B cell (primary cell): ENCODE data around the gene SELENOH. TPM values are rescaled to one million over a fixed set of nuclear protein-coding genes. Genes with fewer than 3 reads are reported as not detected.

ENCODE experiments used
- ATAC-seq: fragments of 200-7000 bp; cut with Tn5 transposase; one replicate; pipeline ENCODE4 v1.10.0; 2021; ENCODE audit warnings: low read depth, mild to moderate bottlenecking, moderate number of reproducible peaks, moderate library complexity
- CTCF ChIA-PET: fragments of 350-600 bp; sonication (Branson Sonifier 250); formaldehyde crosslinking; loops from one replicate; lab custom pipeline; 2021; ENCODE audit warnings: antibody characterized with exemption, inconsistent platforms; lab: Charles Lee
- POLR2A ChIA-PET: fragments of 350-600 bp; sonication (Branson Sonifier 250); formaldehyde crosslinking; loops from one replicate; lab custom pipeline; 2021; ENCODE audit warnings: antibody characterized with exemption; lab: Charles Lee
- DNase-seq: peaks from one replicate; pipeline ENCODE4 v3.0.0; 2013
- H2AFZ ChIP-seq: 2 replicates; pipeline ENCODE4 v1.6.1; 2012; ENCODE audit warnings: mild to moderate bottlenecking, low read depth, low read length; ENCODE audit not compliant: insufficient read depth, poor library complexity, severe bottlenecking
- H3K27ac ChIP-seq, 2 donors: 1 replicate in 1 of 2; 2 replicates in 1 of 2; pipeline ENCODE4 v1.5.1; 2012 to 2013; ENCODE audit warnings: low read length in 2 of 2, mild to moderate bottlenecking in 2 of 2, moderate library complexity in 1 of 2
- H3K27me3 ChIP-seq, 4 experiments: fragments of 200-600 bp in 1 of 4; sonication (generic) in 1 of 4; replicated peaks in 1 of 4; 1 replicate in 2 of 4; 2 replicates in 2 of 4; pipeline versions ENCODE4 v1.6.1 to v1.7.0; 2013 to 2016; ENCODE audit warnings: low read length in 3 of 4, mild to moderate bottlenecking in 2 of 4, mixed read lengths in 1 of 4, moderate library complexity in 1 of 4; ENCODE audit not compliant: insufficient read depth in 4 of 4, control insufficient read depth in 3 of 4; ENCODE audit errors: control extremely low read depth in 1 of 4
- H3K36me3 ChIP-seq, 2 experiments: replicated peaks in 1 of 2; 1 replicate in 1 of 2; 2 replicates in 1 of 2; pipeline versions ENCODE4 v1.6.1 to v1.7.1; 2013; ENCODE audit warnings: low read length in 1 of 2; ENCODE audit not compliant: insufficient read depth in 2 of 2, control insufficient read depth in 1 of 2; ENCODE audit errors: control extremely low read depth in 1 of 2, extremely low read depth in 1 of 2
- H3K4me1 ChIP-seq, 2 donors: fragments of 200-600 bp in 1 of 2; sonication (generic) in 1 of 2; 1 replicate in 1 of 2; 2 replicates in 1 of 2; pipeline versions ENCODE4 v1.5.1 to v1.6.1; 2013 to 2017; ENCODE audit warnings: low read length in 2 of 2; ENCODE audit not compliant: control insufficient read depth in 2 of 2, insufficient read depth in 2 of 2
- H3K4me2 ChIP-seq: replicated peaks from 2 replicates; pipeline ENCODE3; 2012; ENCODE audit warnings: mild to moderate bottlenecking, low read depth, low read length; ENCODE audit not compliant: poor library complexity, severe bottlenecking
- H3K4me3 ChIP-seq, 5 experiments: fragments of 200-600 bp in 1 of 5; sonication (generic) in 1 of 5; 1 replicate in 3 of 5; 2 replicates in 2 of 5; pipeline versions ENCODE4 v1.5.1 to v1.7.0; 2011 to 2016; ENCODE audit warnings: low read length in 4 of 5, mild to moderate bottlenecking in 4 of 5, low read depth in 2 of 5, control low read depth in 1 of 5, moderate library complexity in 1 of 5; ENCODE audit not compliant: insufficient read depth in 1 of 5; ENCODE audit errors: control extremely low read depth in 1 of 5, extremely low read depth in 1 of 5
- H3K79me2 ChIP-seq: fragments of 200-600 bp; sonication (generic); one replicate; pipeline ENCODE4 v1.6.0; 2016; ENCODE audit warnings: low read length; ENCODE audit not compliant: control insufficient read depth, insufficient read depth
- H3K9ac ChIP-seq: fragments of 200-600 bp; sonication (generic); 2 replicates; pipeline ENCODE4 v1.6.1; 2017; ENCODE audit warnings: mild to moderate bottlenecking, low read length, moderate library complexity
- H3K9me3 ChIP-seq, 3 donors: one replicate each; pipeline versions ENCODE4 v1.6.1 to v1.7.1; 2013; ENCODE audit warnings: low read length in 2 of 3; ENCODE audit not compliant: control insufficient read depth in 2 of 3, insufficient read depth in 1 of 3; ENCODE audit errors: control extremely low read depth in 1 of 3
- H4K20me1 ChIP-seq: 2 replicates; pipeline ENCODE4 v1.6.0; 2012; ENCODE audit warnings: mild to moderate bottlenecking, low read length; ENCODE audit not compliant: insufficient read depth, control insufficient read depth, poor library complexity, severe bottlenecking
- H3K27ac Mint-ChIP-seq: one replicate; pipeline ENCODE4 v1.8.0; 2021; ENCODE audit warnings: mixed read lengths
- H3K27me3 Mint-ChIP-seq: one replicate; pipeline ENCODE4 v1.8.0; 2021; ENCODE audit warnings: mixed read lengths
- H3K4me1 Mint-ChIP-seq: one replicate; pipeline ENCODE4 v1.8.0; 2021; ENCODE audit warnings: mixed read lengths
- H3K4me3 Mint-ChIP-seq: one replicate; pipeline ENCODE4 v1.8.0; 2021; ENCODE audit warnings: mixed read lengths
- H3K9me3 Mint-ChIP-seq: one replicate; pipeline ENCODE4 v1.8.0; 2022; ENCODE audit warnings: mixed read lengths; ENCODE audit not compliant: insufficient read depth
- CTCF ChIP-seq: fragments of 200-600 bp; IDR thresholded peaks from one replicate; pipeline ENCODE4 v1.8.0; 2022; ENCODE audit warnings: antibody characterized with exemption, mild to moderate bottlenecking
- EZH2 ChIP-seq: IDR thresholded peaks from 2 replicates; pipeline ENCODE4 v1.6.1; 2012; ENCODE audit warnings: borderline replicate concordance, low read depth, mild to moderate bottlenecking, moderate library complexity, low read length; ENCODE audit not compliant: insufficient read depth, poor library complexity, severe bottlenecking
- WGBS: methylation state at CpG from one replicate; pipeline ENCODE4 v1.1.5; 2013; ENCODE audit warnings: missing lambda C conversion rate; ENCODE audit not compliant: insufficient coverage; 5-methylcytosine and 5-hydroxymethylcytosine counted together
- intact Hi-C: fragments of 100-400 bp; cut with micrococcal nuclease; formaldehyde crosslinking; loops from one replicate; pipeline ENCODE4 v1.10.0; 2022
- polyA plus RNA-seq: library from polyadenylated mRNA; depleted of rRNA; stranded (reverse); fragments of >200 nt; gene quantifications from 2 replicates; pipeline ENCODE4 v1.2.3, GENCODE V29; 2012
- total RNA-seq, 2 donors: library from RNA; stranded (reverse); fragments of 120-200 nt in 1 of 2; gene quantifications; 1 replicate in 1 of 2; 2 replicates in 1 of 2; pipeline versions ENCODE4 v1.2.3 to v1.2.4, GENCODE V29; 2013 to 2022

Gene SELENOH
- total and polyA plus RNA-seq, 2 donors (not counting 1 experiment from before 2014, with no cell fraction given): 147 to 196 TPM

DNA sequence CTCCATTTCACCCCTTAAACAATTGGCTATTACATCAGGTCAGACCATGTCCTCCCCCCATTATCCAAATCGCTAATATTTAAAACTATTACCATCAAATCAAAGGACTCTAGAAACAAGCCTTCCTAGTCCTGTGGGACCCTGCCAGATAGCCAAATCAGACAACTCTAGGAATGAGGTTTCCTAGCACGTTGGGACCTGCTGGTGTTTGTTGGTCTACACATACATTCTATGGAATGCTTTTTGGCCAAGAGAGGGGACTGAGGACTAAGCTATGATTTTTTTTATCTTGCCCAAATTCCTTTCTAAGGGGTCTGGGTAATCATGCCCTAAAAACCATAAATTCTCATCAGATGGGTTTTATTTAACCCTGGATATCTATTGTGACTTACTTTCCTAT is 14.1 kb upstream of the SELENOH start:
- DNase-seq: no peak
- H3K4me1 ChIP-seq: no peaks in the 10 kb centered on the region
- H3K27ac ChIP-seq: no peak overlapping the region
- peaks cover 0 to 4% of the 10 kb centered on the region in 2 experiments for H3K36me3 ChIP-seq
- no peaks in the 10 kb centered on the region for H3K9me3 Mint-ChIP-seq
- ChIA-PET POLR2A (no interaction called here), CTCF (no interaction called here)
- H3K4me2 ChIP-seq: no peak overlapping the region
- peaks cover 79% of the 10 kb centered on the region for H3K79me2 ChIP-seq
- intact Hi-C loops: no loop called here
- H3K27ac Mint-ChIP-seq: no peak overlapping the region
- no peak overlapping the region for H3K4me3 Mint-ChIP-seq
- H3K9me3 ChIP-seq: no peaks in the 10 kb centered on the region
- TF ChIP-seq CTCF (no peak), EZH2 (no peak)
- H4K20me1 ChIP-seq: peaks cover 7% of the 10 kb centered on the region
- no peaks in the 10 kb centered on the region for H3K27me3 ChIP-seq
- H2AFZ ChIP-seq: no peak overlapping the region
- ATAC-seq: no peak
- no peaks in the 10 kb centered on the region for H3K27me3 Mint-ChIP-seq
- no peak overlapping the region for H3K4me3 ChIP-seq
- no peak overlapping the region for H3K9ac ChIP-seq
- 69% methylated on average over 2 of the region's 2 CpGs for WGBS
- H3K4me1 Mint-ChIP-seq: peaks cover 10% of the 10 kb centered on the region

- Histone ChIP-seq H3K27me3 (no peaks in the 10 kb centered on the region), H2AFZ (no peak overlapping the region), H3K9me3 (no peaks in the 10 kb centered on the region), H3K79me2 (peaks cover 80% of the 10 kb centered on the region), H3K4me1 (no peaks in the 10 kb centered on the region), H4K20me1 (peaks cover 13% of the 10 kb centered on the region), H3K4me2 (peak overlapping the region; percentile 34), H3K36me3 (peaks cover 0 to 8% of the 10 kb centered on the region in 2 experiments), H3K27ac (no peak overlapping the region), H3K9ac (no peak overlapping the region), H3K4me3 (no peak overlapping the region)
- no peak for ATAC-seq
- H3K9me3 Mint-ChIP-seq: no peaks in the 10 kb centered on the region
- TF ChIP-seq CTCF: no peak
- intact Hi-C loops: no loop called here
- H3K27me3 Mint-ChIP-seq: no peaks in the 10 kb centered on the region
- peak overlapping the region; percentile 46 for H3K27ac Mint-ChIP-seq
- ChIA-PET CTCF (interaction anchor here (2.1 kb wide), 1 partner anchor 72 kb away, joined by 9 read pairs; no protein-coding TSS in a partner anchor), POLR2A (interaction anchor here (0.6 kb wide), 1 partner anchor 13 kb away, joined by 3 read pairs; no protein-coding TSS in a partner anchor)
- no peak overlapping the region for H3K4me3 Mint-ChIP-seq
- 66% methylated on average over 3 of the region's 7 CpGs for WGBS
- DNase-seq: no peak
- peaks cover 10% of the 10 kb centered on the region for H3K4me1 Mint-ChIP-seq
These were observed 12.5 kb upstream of the SELENOH start for GRCh38 chr11:57728829-57729228.
